ENCODE results near the gene LPP. TPM values are rescaled to one million over a fixed set of nuclear protein-coding genes. Genes with fewer than 3 reads are reported as not detected.

The LPP gene
- total and polyA plus RNA-seq, 2 donors (not counting 1 experiment from before 2014, with no cell fraction given) = 7.6 to 81.7 TPM

DNA sequence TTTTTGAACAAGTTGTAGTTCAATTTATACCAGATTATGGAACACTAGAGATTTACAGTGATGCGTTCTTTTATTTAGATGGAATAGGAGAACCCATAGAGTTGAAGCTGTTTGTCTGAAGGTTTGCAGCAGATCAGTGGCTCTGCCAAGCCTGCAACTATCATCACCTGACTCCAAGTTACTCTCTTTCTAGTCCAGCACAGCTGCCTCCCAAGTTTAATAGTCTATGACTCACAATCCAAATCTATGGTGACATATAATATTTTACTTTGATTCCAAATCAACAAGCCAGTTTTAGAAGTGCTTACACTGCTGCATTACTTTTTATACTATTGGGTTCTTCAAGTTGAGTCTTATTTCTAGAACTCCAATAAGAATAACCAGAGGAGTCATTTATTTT lies 400.4 kb downstream of the LPP start:
- TF ChIP-seq CTCF (IDR thresholded peaks at IDR 0.05) (no peak), EZH2 (IDR thresholded peaks at IDR 0.05; ENCODE audit: borderline replicate concordance, insufficient read depth, low read depth, low read length, poor library complexity, severe bottlenecking) (no peak)
- H3K36me3 ChIP-seq (replicated peaks in 1 of 2; ENCODE audit: control extremely low read depth in 1 of 2, control insufficient read depth in 1 of 2, extremely low read depth in 1 of 2, insufficient read depth in 2 of 2, low read length in 1 of 2) = no peaks in the 10 kb centered on the region
- H3K4me1 Mint-ChIP-seq = peaks cover 10% of the 10 kb centered on the region
- no peaks in the 10 kb centered on the region for H3K27me3 ChIP-seq (replicated peaks in 1 of 4; ENCODE audit: control extremely low read depth in 1 of 4, control insufficient read depth in 3 of 4, insufficient read depth in 4 of 4, low read length in 3 of 4)
- intact Hi-C loops (cut with micrococcal nuclease) = no loop called here
- ChIA-PET POLR2A (no interaction called here), CTCF (no interaction called here)
- ATAC-seq (ENCODE audit: low read depth) = no peak
- no peaks in the 10 kb centered on the region for H3K4me1 ChIP-seq (ENCODE audit: control insufficient read depth in 2 of 2, insufficient read depth in 2 of 2, low read length in 2 of 2)
- no peaks in the 10 kb centered on the region for H3K9me3 ChIP-seq (ENCODE audit: control extremely low read depth in 1 of 3, control insufficient read depth in 2 of 3, insufficient read depth in 1 of 3, low read length in 2 of 3)
- H4K20me1 ChIP-seq (ENCODE audit: control insufficient read depth, insufficient read depth, low read length, poor library complexity, severe bottlenecking) = no peaks in the 10 kb centered on the region
- DNase-seq = no peak
- no peak overlapping the region for H3K27ac ChIP-seq (ENCODE audit: low read length in 2 of 2)
- no peak overlapping the region for H3K4me3 ChIP-seq (ENCODE audit: control extremely low read depth in 1 of 5, extremely low read depth in 1 of 5, insufficient read depth in 1 of 5, low read depth in 2 of 5, low read length in 4 of 5)
- WGBS (ENCODE audit: insufficient coverage) = no CpG with 5 or more reads among the region's 1 CpG
- H3K79me2 ChIP-seq (ENCODE audit: control insufficient read depth, insufficient read depth, low read length) = no peaks in the 10 kb centered on the region
- no peak overlapping the region for H3K4me2 ChIP-seq (replicated peaks; ENCODE audit: low read depth, low read length, poor library complexity, severe bottlenecking)
- no peak overlapping the region for H3K9ac ChIP-seq (ENCODE audit: low read length)
- H3K4me3 Mint-ChIP-seq = no peak overlapping the region
- H2AFZ ChIP-seq (ENCODE audit: insufficient read depth, low read depth, low read length, poor library complexity, severe bottlenecking) = no peak overlapping the region
- no peak overlapping the region for H3K27ac Mint-ChIP-seq
- no peaks in the 10 kb centered on the region for H3K9me3 Mint-ChIP-seq (ENCODE audit: insufficient read depth)
- H3K27me3 Mint-ChIP-seq = no peaks in the 10 kb centered on the region

- no peak for TF ChIP-seq CTCF (IDR thresholded peaks at IDR 0.05)
- TF ChIP-seq EZH2 (IDR thresholded peaks at IDR 0.05; ENCODE audit: borderline replicate concordance, insufficient read depth, low read depth, low read length, poor library complexity, severe bottlenecking) = no peak
- no peak for DNase-seq
- ATAC-seq (ENCODE audit: low read depth) = no peak
- Histone ChIP-seq H3K4me1 (ENCODE audit: control insufficient read depth in 2 of 2, insufficient read depth in 2 of 2, low read length in 2 of 2) (peaks cover 0 to 4% of the 10 kb centered on the region in 2 donors), H4K20me1 (ENCODE audit: control insufficient read depth, insufficient read depth, low read length, poor library complexity, severe bottlenecking) (no peaks in the 10 kb centered on the region), H3K36me3 (replicated peaks in 1 of 2; ENCODE audit: control extremely low read depth in 1 of 2, control insufficient read depth in 1 of 2, extremely low read depth in 1 of 2, insufficient read depth in 2 of 2, low read length in 1 of 2) (no peaks in the 10 kb centered on the region), H3K27ac (ENCODE audit: low read length in 2 of 2) (no peak overlapping the region), H3K27me3 (replicated peaks in 1 of 4; ENCODE audit: control extremely low read depth in 1 of 4, control insufficient read depth in 3 of 4, insufficient read depth in 4 of 4, low read length in 3 of 4) (no peaks in the 10 kb centered on the region), H3K4me2 (replicated peaks; ENCODE audit: low read depth, low read length, poor library complexity, severe bottlenecking) (no peak overlapping the region), H3K4me3 (ENCODE audit: control extremely low read depth in 1 of 5, extremely low read depth in 1 of 5, insufficient read depth in 1 of 5, low read depth in 2 of 5, low read length in 4 of 5) (no peak overlapping the region), H3K79me2 (ENCODE audit: control insufficient read depth, insufficient read depth, low read length) (no peaks in the 10 kb centered on the region), H2AFZ (ENCODE audit: insufficient read depth, low read depth, low read length, poor library complexity, severe bottlenecking) (no peak overlapping the region), H3K9me3 (ENCODE audit: control extremely low read depth in 1 of 3, control insufficient read depth in 2 of 3, insufficient read depth in 1 of 3, low read length in 2 of 3) (no peaks in the 10 kb centered on the region), H3K9ac (ENCODE audit: low read length) (no peak overlapping the region)
- intact Hi-C loops (cut with micrococcal nuclease) = no loop called here
- Mint-ChIP-seq H3K27me3 (no peaks in the 10 kb centered on the region), H3K4me3 (no peak overlapping the region), H3K27ac (no peak overlapping the region), H3K9me3 (ENCODE audit: insufficient read depth) (no peaks in the 10 kb centered on the region), H3K4me1 (peaks cover 17% of the 10 kb centered on the region)
- POLR2A ChIA-PET = no interaction called here
- CTCF ChIA-PET = interaction anchor here (0.6 kb wide), 1 partner anchor 368 kb away, joined by 3 read pairs; no protein-coding TSS in a partner anchor
- no CpG with 5 or more reads among the region's 3 CpGs for whole genome bisulfite sequencing (ENCODE audit: insufficient coverage)
Observed at GRCh38 chr3:188557235-188557634, 403.3 kb downstream of the LPP start.
